Measurements from ENCODE around the gene CARD19.
"Not testable (repeated sequence)": the region's sequence is repeated elsewhere in the genome, so short reads cannot be mapped to it uniquely, and the experiment has no call there.

CARD19 gene

GRCh38 chr9:93099551-93100275, 3.7 kb downstream of the CARD19 start:
- DNase-seq (ENCODE audit: low read depth in 2 of 3, low spot score in 1 of 3): no peak

- no peak for DNase-seq (ENCODE audit: low read depth in 2 of 3, low spot score in 1 of 3)
These were observed 4.2 kb downstream of the CARD19 start for GRCh38 chr9:93100276-93100636.

- DNase-seq (ENCODE audit: low read depth in 2 of 3, low spot score in 1 of 3): not testable (repeated sequence)
These were observed 5.1 kb downstream of the CARD19 start for GRCh38 chr9:93101086-93101485.

GRCh38 chr9:93105620-93106019, 9.6 kb downstream of the CARD19 start:
- no peak for DNase-seq (ENCODE audit: low read depth in 2 of 3, low spot score in 1 of 3)

GRCh38 chr9:93107151-93107824, 11.3 kb downstream of the CARD19 start:
- DNase-seq (ENCODE audit: low read depth in 2 of 3, low spot score in 1 of 3): no peak

- no peak for DNase-seq (ENCODE audit: low read depth in 2 of 3, low spot score in 1 of 3)
These were observed 11.8 kb downstream of the CARD19 start for GRCh38 chr9:93107825-93108161.

GRCh38 chr9:93108291-93109041, 12.4 kb downstream of the CARD19 start:
- no peak for DNase-seq (ENCODE audit: low read depth in 2 of 3, low spot score in 1 of 3)

GRCh38 chr9:93110311-93110855, 14.4 kb downstream of the CARD19 start:
- DNase-seq (ENCODE audit: low read depth in 2 of 3, low spot score in 1 of 3): no peak

- no peak for DNase-seq (ENCODE audit: low read depth in 2 of 3, low spot score in 1 of 3)
These were observed 15.0 kb downstream of the CARD19 start for GRCh38 chr9:93111001-93111370.

GRCh38 chr9:93111371-93112115, 15.5 kb downstream of the CARD19 start:
- DNase-seq (ENCODE audit: low read depth in 2 of 3, low spot score in 1 of 3): no peak

- DNase-seq (ENCODE audit: low read depth in 2 of 3, low spot score in 1 of 3): no peak
These were observed 16.3 kb downstream of the CARD19 start for GRCh38 chr9:93112116-93112863.

GRCh38 chr9:93112864-93113389, 16.9 kb downstream of the CARD19 start:
- DNase-seq (ENCODE audit: low read depth in 2 of 3, low spot score in 1 of 3): no peak

- no peak for DNase-seq (ENCODE audit: low read depth in 2 of 3, low spot score in 1 of 3)
These were observed 18.4 kb downstream of the CARD19 start for GRCh38 chr9:93114169-93114983.

GRCh38 chr9:93114984-93115335, 18.9 kb downstream of the CARD19 start:
- DNase-seq (ENCODE audit: low read depth in 2 of 3, low spot score in 1 of 3): no peak

- no peak for DNase-seq (ENCODE audit: low read depth in 2 of 3, low spot score in 1 of 3)
These were observed 19.6 kb downstream of the CARD19 start for GRCh38 chr9:93115486-93116071.

- no peak for DNase-seq (ENCODE audit: low read depth in 2 of 3, low spot score in 1 of 3)
These were observed 20.3 kb downstream of the CARD19 start for GRCh38 chr9:93116072-93116961.

- DNase-seq (ENCODE audit: low read depth in 2 of 3, low spot score in 1 of 3): not testable (repeated sequence)
These were observed 21.5 kb downstream of the CARD19 start for GRCh38 chr9:93117521-93117920.

Measured in stimulated activated CD4-positive, alpha-beta T cell treated with anti-CD3 and anti-CD28 coated beads, Interleukin-12 subunit alpha, Interleukin-12 subunit beta, amount 100 ng/mL, for 48 hours (primary cell).